ENCODE data around the gene MTERF4. TPM values are rescaled to one million over a fixed set of nuclear protein-coding genes. Genes with fewer than 3 reads are reported as not detected.

The MTERF4 gene
- polyA plus RNA-seq, 2 of the 4 experiments (the other 2 are of a cell fraction) = 44.9 to 47.1 TPM

- no peak for TF ChIP-seq HOXB13 (CRISPR knock-in tag; IDR thresholded peaks at IDR 0.05; ENCODE audit: low read depth)
- no peak for TF ChIP-seq RAD21 (conservative IDR thresholded peaks at IDR 0.05 in 1 of 2, IDR thresholded peaks at IDR 0.05 in 1 of 2)
- no peak for TF ChIP-seq CHD4 (IDR thresholded peaks at IDR 0.05; ENCODE audit: borderline replicate concordance)
Observed at GRCh38 chr2:241110089-241110606, 8.1 kb upstream of the MTERF4 start (continued).

GRCh38 chr2:241109210-241110088 is 7.4 kb upstream of the MTERF4 start:
- Histone ChIP-seq H3K4me1 (no peaks in the 10 kb centered on the region), H3K9me3 (no peaks in the 10 kb centered on the region), H3K27ac (no peak overlapping the region), H3K4me2 (no peak overlapping the region), H3K4me3 (no peak overlapping the region)
- ATAC-seq (no peak), FAIRE-seq (no peak), DNase-seq (ENCODE audit: low read depth in 1 of 2, low spot score in 1 of 2) (no peak)
- TF ChIP-seq RFX5 (IDR thresholded peaks at IDR 0.05) (no peak), RNF2 (IDR thresholded peaks at IDR 0.05; ENCODE audit: borderline replicate concordance, low read depth) (no peak), BCL3 (IDR thresholded peaks at IDR 0.05) (no peak), CBX2 (IDR thresholded peaks at IDR 0.05; ENCODE audit: borderline replicate concordance, low read depth) (no peak), ESRRA (IDR thresholded peaks at IDR 0.05; ENCODE audit: borderline replicate concordance, low read length) (no peak), NPAS2 (CRISPR knock-in tag; IDR thresholded peaks at IDR 0.05; ENCODE audit: borderline replicate concordance) (no peak), EHF (CRISPR knock-in tag; IDR thresholded peaks at IDR 0.05) (no peak), ZSCAN20 (CRISPR knock-in tag; IDR thresholded peaks at IDR 0.05) (no peak), SMC3 (IDR thresholded peaks at IDR 0.05) (no peak), CHD2 (IDR thresholded peaks at IDR 0.05; ENCODE audit: low read length, partially characterized antibody) (no peak), RARB (CRISPR knock-in tag; IDR thresholded peaks at IDR 0.05) (no peak), FOSB (CRISPR knock-in tag; IDR thresholded peaks at IDR 0.05) (no peak), FOXS1 (CRISPR knock-in tag; IDR thresholded peaks at IDR 0.05) (no peak), PHF8 (IDR thresholded peaks at IDR 0.05; ENCODE audit: borderline replicate concordance, low read depth) (no peak), EHMT2 (IDR thresholded peaks at IDR 0.05; ENCODE audit: low read depth) (no peak), CEBPB (IDR thresholded peaks at IDR 0.05) (no peak), ZC3H11A (IDR thresholded peaks at IDR 0.05) (no peak)
- ChIA-PET CTCF (no interaction called here), POLR2A (no interaction called here)
- 85% methylated on average over 11 of the region's 14 CpGs for WGBS (ENCODE audit: missing lambda C conversion rate)

GRCh38 chr2:241108271-241109209 is 6.5 kb upstream of the MTERF4 start:
- WGBS (ENCODE audit: missing lambda C conversion rate) = 92% methylated on average over 35 of the region's 35 CpGs
- no peak for FAIRE-seq
- no peak for DNase-seq (ENCODE audit: low read depth in 1 of 2, low spot score in 1 of 2)
- ChIA-PET POLR2A (no interaction called here), CTCF (no interaction called here)
- Histone ChIP-seq H3K4me2 (no peak overlapping the region), H3K4me3 (no peak overlapping the region), H3K9me3 (no peaks in the 10 kb centered on the region), H3K27ac (no peak overlapping the region), H3K4me1 (peaks cover 1% of the 10 kb centered on the region; the same call in 2 of the 3 replicates)
- ATAC-seq = no peak
- TF ChIP-seq SMC3 (IDR thresholded peaks at IDR 0.05) (no peak), CEBPB (IDR thresholded peaks at IDR 0.05) (no peak), POLR2AphosphoS2 (conservative IDR thresholded peaks at IDR 0.05; ENCODE audit: low read length) (no peak), CHD2 (IDR thresholded peaks at IDR 0.05; ENCODE audit: low read length, partially characterized antibody) (no peak), NR3C1 (IDR thresholded peaks at IDR 0.05) (no peak), ATOH8 (CRISPR knock-in tag; IDR thresholded peaks at IDR 0.05; ENCODE audit: low read depth) (no peak), FOSB (CRISPR knock-in tag; IDR thresholded peaks at IDR 0.05) (no peak), PBX3 (IDR thresholded peaks at IDR 0.05) (no peak), POLR2A (IDR thresholded peaks at IDR 0.05; ENCODE audit: low read length) (no peak), E2F6 (IDR thresholded peaks at IDR 0.05; ENCODE audit: borderline replicate concordance, low read depth) (no peak), JUN (IDR thresholded peaks at IDR 0.05) (no peak), ZSCAN20 (CRISPR knock-in tag; IDR thresholded peaks at IDR 0.05) (no peak), USF2 (IDR thresholded peaks at IDR 0.05) (no peak), PHF8 (IDR thresholded peaks at IDR 0.05; ENCODE audit: borderline replicate concordance, low read depth) (no peak), BHLHE40 (IDR thresholded peaks at IDR 0.05; ENCODE audit: low read depth, low read length) (no peak)
